ENCODE results near the gene CCT6A.
"Not testable (repeated sequence)": the region's sequence is repeated elsewhere in the genome, so short reads cannot be mapped to it uniquely, and the experiment has no call there.

Gene CCT6A
- 108 to 273 (median 181) reads per million in 17 experiments for total RNA-seq

GRCh38 chr7:56051339-56052191 lies at the start of gene CCT6A, which contains the start of gene PSPH:
CCT6A (plus strand) TSS chr7:56051765; CDS start chr7:56051849, 84 bp downstream.
PSPH (minus strand) TSS chr7:56051444; CDS start chr7:56021212, 30,232 bp downstream.
- peak; percentile 98 to 99 (median 99) for DNase-seq

- DNase-seq = no peak
Measured at GRCh38 chr7:56003749-56004148, 47.8 kb upstream of the CCT6A start.

- peak in 2 of 4 experiments; percentile 10 to 11 for DNase-seq
Measured at GRCh38 chr7:56007167-56007652, 44.4 kb upstream of the CCT6A start.

- DNase-seq = no peak
Measured at GRCh38 chr7:56007891-56008290, 43.7 kb upstream of the CCT6A start.

- no peak for DNase-seq
Measured at GRCh38 chr7:56009695-56010094, 41.9 kb upstream of the CCT6A start.

- DNase-seq = not testable (repeated sequence)
Measured at GRCh38 chr7:56017015-56017414, 34.5 kb upstream of the CCT6A start.

GRCh38 chr7:56019501-56019900 lies 32.1 kb upstream of the CCT6A start:
- DNase-seq = no peak

- no peak for DNase-seq
Measured at GRCh38 chr7:56023500-56023899, 28.1 kb upstream of the CCT6A start.

- no peak for DNase-seq
Measured at GRCh38 chr7:56026538-56026937, 25.0 kb upstream of the CCT6A start.

- no peak for DNase-seq
Measured at GRCh38 chr7:56028942-56029630, 22.5 kb upstream of the CCT6A start.

GRCh38 chr7:56030340-56030739 lies 21.2 kb upstream of the CCT6A start:
- no peak for DNase-seq

GRCh38 chr7:56031556-56031955 lies 20.0 kb upstream of the CCT6A start:
- not testable (repeated sequence) for DNase-seq

- not testable (repeated sequence) for DNase-seq
Measured at GRCh38 chr7:56032578-56032977, 19.0 kb upstream of the CCT6A start.

GRCh38 chr7:56033671-56034432 lies 17.7 kb upstream of the CCT6A start:
- peak; percentile 66 to 82 (median 73) for DNase-seq

- no peak for DNase-seq
Measured at GRCh38 chr7:56040730-56041129, 10.8 kb upstream of the CCT6A start.

GRCh38 chr7:56045758-56046157 lies 5.8 kb upstream of the CCT6A start:
- DNase-seq = peak; percentile 43 to 77 (median 62)

- no peak for DNase-seq
Measured at GRCh38 chr7:56046721-56047445, 4.7 kb upstream of the CCT6A start.

- not testable (repeated sequence) for DNase-seq
Measured at GRCh38 chr7:56047446-56048116, 4.0 kb upstream of the CCT6A start.

GRCh38 chr7:56048245-56048644 lies 3.3 kb upstream of the CCT6A start:
- DNase-seq = no peak

- not testable (repeated sequence) for DNase-seq
Measured at GRCh38 chr7:56048763-56049162, 2.8 kb upstream of the CCT6A start.

GRCh38 chr7:56051053-56051338 lies 569 bp upstream of the CCT6A start:
- DNase-seq = no peak

GRCh38 chr7:56053379-56053778 lies 1.8 kb downstream of the CCT6A start:
- DNase-seq = no peak
